K562 (cell line): Measurements from ENCODE around the gene DYNC1I2. TPM values are rescaled to one million over a fixed set of nuclear protein-coding genes. Genes with fewer than 3 reads are reported as not detected.

Source experiments
- KLF16 ChIP-seq: IDR thresholded peaks from 2 replicates; pipeline ENCODE4 v1.6.1; 2016; ENCODE audit warnings: antibody characterized with exemption
- MXI1 ChIP-seq: IDR thresholded peaks from 2 replicates; pipeline ENCODE4 v1.6.1; 2011; ENCODE audit warnings: low read depth, mild to moderate bottlenecking, improper control_type of control experiment, low read length
- NKRF ChIP-seq: fragments of 450-650 bp; IDR thresholded peaks from 2 replicates; pipeline ENCODE4 v1.6.1; 2016; ENCODE audit warnings: borderline replicate concordance
- PHF20 ChIP-seq: fragments of 450-650 bp; IDR thresholded peaks from 2 replicates; pipeline ENCODE4 v1.6.1; 2018; ENCODE audit not compliant: partially characterized antibody
- REST ChIP-seq, 2 experiments: fragments of 450-650 bp; formaldehyde crosslinking in 1 of 2; IDR thresholded peaks; 2 replicates each; pipeline versions ENCODE4 v1.4.0 to v1.6.1; 2014 to 2020; ENCODE audit warnings: mild to moderate bottlenecking in 2 of 2, borderline replicate concordance in 1 of 2, low read depth in 1 of 2
- SMC3 ChIP-seq: conservative IDR thresholded peaks from 2 replicates; pipeline ENCODE4 v1.6.1; 2011; ENCODE audit warnings: low read depth, low read length, improper control_type of control experiment; ENCODE audit not compliant: insufficient read depth
- ZNF133 ChIP-seq: fragments of 250-450 bp; sonication (Bioruptor Pico); IDR thresholded peaks from 2 replicates; pipeline ENCODE4 v1.4.0; 2020; ENCODE audit warnings: mild to moderate bottlenecking
- ZNF512 ChIP-seq: IDR thresholded peaks from 2 replicates; pipeline ENCODE4 v1.6.1; 2016; ENCODE audit warnings: missing genetic modification characterization, missing compliant biosample characterization
- polyA plus RNA-seq, 8 experiments: library from polyadenylated mRNA; depleted of rRNA in 4 of 8; stranded (reverse) in 5 of 8; unstranded in 3 of 8; fragments of >200 nt; fragmentation: Nextera tagmentation in 2 of 8; fragmentation: Illumina TruSeq in 1 of 8; extraction: Ambion mirVana in 2 of 8; extraction: Trizol in 1 of 8; gene quantifications; 2 replicates each; pipeline versions ENCODE4 v1.2.1 to v1.2.3, GENCODE V29; 2011 to 2014; ENCODE audit warnings: inconsistent platforms in 1 of 8, missing spikeins in 1 of 8
- total RNA-seq, 7 experiments: library from RNA; depleted of rRNA in 6 of 7; stranded (reverse); fragments of >200 nt in 6 of 7; fragmentation: Illumina TruSeq in 2 of 7; extraction: Trizol in 2 of 7; gene quantifications; 2 replicates each; pipeline versions ENCODE4 v1.2.1 to v1.2.3, GENCODE V29; 2011 to 2021; ENCODE audit warnings: low replicate concordance in 1 of 7

Gene DYNC1I2
- total and polyA plus RNA-seq, 9 of the 15 experiments (the other 6 are each of a cell fraction or from before 2014, with no cell fraction given), result 59.1 to 204 (median 100) TPM

GRCh38 chr2:171703574-171704347 lies 16.5 kb downstream of the DYNC1I2 start (continued):
- TF ChIP-seq REST (IDR thresholded peaks at IDR 0.05; ENCODE audit: borderline replicate concordance), result peak; percentile 41; the same call in 1 of the 2 replicates
- no peak for TF ChIP-seq REST (CRISPR knock-in tag; IDR thresholded peaks at IDR 0.05; ENCODE audit: low read depth)
- TF ChIP-seq PHF20, result no peak
- no peak for TF ChIP-seq KLF16
- no peak for TF ChIP-seq MXI1
- 0 out of 2 replicates have a peak, but pooled peaks have one; percentile 48 for TF ChIP-seq SMC3
- no peak for TF ChIP-seq ZNF133 (CRISPR knock-in tag)
- TF ChIP-seq ZNF512 (tag), result 0 out of 2 replicates have a peak, but pooled peaks have one; percentile 30
- TF ChIP-seq NKRF, result no peak
- TF ChIP-seq, all 486 proteins: peak for 7
